Endothelial cell of umbilical vein (primary cell): ENCODE data around the gene CCDC144A. TPM values are rescaled to one million over a fixed set of nuclear protein-coding genes. Genes with fewer than 3 reads are reported as not detected.
"Not testable (repeated sequence)": the region's sequence is repeated elsewhere in the genome, so short reads cannot be mapped to it uniquely, and the experiment has no call there.

Experiments used
- BruUV-seq: library from RNA; stranded (reverse); fragments of 400-500 nt; replicated peaks from 2 replicates; lab custom pipeline; 2021; lab: Mats Ljungman, UMichigan
- CTCF ChIA-PET: fragments of 300-600, 350-600 bp; sonication (Branson Sonifier 250); formaldehyde crosslinking; loops from one replicate; lab custom pipeline; 2021; ENCODE audit warnings: antibody characterized with exemption, inconsistent platforms; lab: Charles Lee
- POLR2A ChIA-PET: fragments of 300-600, 350-600 bp; sonication (Branson Sonifier 250); formaldehyde crosslinking; loops from one replicate; lab custom pipeline; 2021; ENCODE audit warnings: antibody characterized with exemption, inconsistent platforms; lab: Charles Lee
- DNase-seq: peaks from one replicate; pipeline ENCODE4 v3.0.0-alpha.2; 2011; ENCODE audit warnings: low read depth, low spot score
- FAIRE-seq: peaks from 2 replicates; lab custom pipeline; 2011; peaks lifted over from hg19 to GRCh38; lab: Jason Lieb, UNC
- H2AFZ ChIP-seq: 2 replicates; pipeline ENCODE4 v1.6.0; 2012; ENCODE audit warnings: low read depth, low read length, control low read depth, inconsistent platforms
- H3K27ac ChIP-seq: 2 replicates; pipeline ENCODE4 v1.5.1; 2011; ENCODE audit warnings: low read depth, mild to moderate bottlenecking, control low read depth, low read length, moderate library complexity; ENCODE audit not compliant: insufficient read depth
- H3K27me3 ChIP-seq, 2 experiments: 2 replicates each; pipeline versions ENCODE4 v1.6.0 to v1.6.1; 2011; ENCODE audit warnings: low read length in 2 of 2, mixed read lengths in 1 of 2; ENCODE audit not compliant: control insufficient read depth in 2 of 2, insufficient read depth in 2 of 2
- H3K36me3 ChIP-seq, 2 experiments: 2 replicates in 1 of 2; 3 replicates in 1 of 2; pipeline ENCODE4 v1.5.1; 2011; ENCODE audit warnings: low read length in 2 of 2, mild to moderate bottlenecking in 1 of 2, moderate library complexity in 1 of 2; ENCODE audit not compliant: control insufficient read depth in 2 of 2, insufficient read depth in 2 of 2; ENCODE audit errors: extremely low read depth in 1 of 2
- H3K4me1 ChIP-seq: 3 replicates; pipeline ENCODE4 v1.5.1; 2011; ENCODE audit warnings: mild to moderate bottlenecking, low read length; ENCODE audit not compliant: control insufficient read depth, insufficient read depth; ENCODE audit errors: extremely low read depth
- H3K4me2 ChIP-seq: 2 replicates; pipeline ENCODE4 v1.6.1; 2011; ENCODE audit warnings: low read length, control low read depth, mixed read lengths; ENCODE audit not compliant: insufficient read depth
- H3K4me3 ChIP-seq, 3 experiments: fragments of 200-600 bp in 1 of 3; sonication (generic), shearing (Covaris generic) in 1 of 3; replicated peaks in 1 of 3; 2 replicates each; pipeline ENCODE4 v1.5.1; 2011 to 2016; ENCODE audit warnings: control low read depth in 3 of 3, low read length in 3 of 3, mild to moderate bottlenecking in 2 of 3, inconsistent platforms in 1 of 3, low read depth in 1 of 3, moderate library complexity in 1 of 3; ENCODE audit not compliant: insufficient read depth in 1 of 3
- H3K79me2 ChIP-seq: 2 replicates; pipeline ENCODE4 v1.6.0; 2012; ENCODE audit warnings: low read length, inconsistent platforms; ENCODE audit not compliant: control insufficient read depth, insufficient read depth
- H3K9ac ChIP-seq: replicated peaks from 2 replicates; pipeline ENCODE3; 2011; ENCODE audit warnings: low read length, control low read depth; ENCODE audit not compliant: insufficient read depth; ENCODE audit errors: extremely low read depth
- H3K9me1 ChIP-seq: replicated peaks from 3 replicates; pipeline ENCODE4 v1.6.0; 2011; ENCODE audit warnings: mild to moderate bottlenecking, low read length; ENCODE audit not compliant: control insufficient read depth, insufficient read depth; ENCODE audit errors: extremely low read depth
- H3K9me3 ChIP-seq: replicated peaks from 2 replicates; pipeline ENCODE4 v1.5.1; 2012; ENCODE audit warnings: low read length, inconsistent platforms; ENCODE audit not compliant: control insufficient read depth, insufficient read depth
- H4K20me1 ChIP-seq: replicated peaks from 2 replicates; pipeline ENCODE3; 2011; ENCODE audit warnings: mild to moderate bottlenecking, low read length; ENCODE audit not compliant: control insufficient read depth, insufficient read depth; ENCODE audit errors: extremely low read depth
- dilution Hi-C: fragments of 300-500 bp; cut with MboI; formaldehyde crosslinking; loops from one replicate; pipeline ENCODE4 v1.15.0; 2019; ENCODE audit warnings: low sequenced_read_pairs; ENCODE audit not compliant: extremely low pct_ligation_motif_present
- intact Hi-C: fragments of 100-400 bp; cut with micrococcal nuclease; formaldehyde crosslinking; loops from one replicate; pipeline ENCODE4 v1.10.0; 2022
- polyA plus RNA-seq, 4 experiments: library from polyadenylated mRNA; depleted of rRNA in 3 of 4; stranded (reverse) in 3 of 4; unstranded in 1 of 4; fragments of >200 nt; gene quantifications; 2 replicates each; pipeline versions ENCODE4 v1.2.1 to v1.2.3, GENCODE V29; 2011 to 2012; ENCODE audit warnings: missing spikeins in 1 of 4
- total RNA-seq: library from RNA; stranded (reverse); gene quantifications from 2 replicates; pipeline ENCODE4 v1.2.3, GENCODE V29; 2021

The CCDC144A gene
- total and polyA plus RNA-seq, 2 donors (not counting 3 experiments of a cell fraction or from before 2014, with no cell fraction given): 0.27 to 7.4 TPM

DNA sequence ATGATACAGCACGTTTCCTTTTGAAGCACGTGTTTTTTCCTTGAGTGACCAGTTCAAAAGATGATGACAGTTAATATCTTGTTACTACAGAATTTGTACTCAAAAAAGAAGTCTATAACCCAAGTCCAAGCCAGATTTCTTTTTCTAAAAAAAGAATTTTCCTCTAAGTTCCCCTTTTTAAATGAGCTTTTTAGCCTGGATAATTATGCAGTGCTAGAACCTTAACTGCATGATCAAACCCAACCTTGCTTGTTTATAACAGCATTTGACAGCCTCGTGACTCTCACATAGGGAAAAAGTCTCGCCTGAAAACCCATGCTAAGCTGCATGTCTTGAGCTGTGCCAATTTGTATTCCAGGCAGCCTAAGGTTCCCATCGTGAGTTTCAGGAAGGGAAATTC is 104.2 kb downstream of the CCDC144A start:
- H4K20me1 ChIP-seq, DNase-seq, FAIRE-seq, POLR2A ChIA-PET, H3K36me3 ChIP-seq, H2AFZ ChIP-seq, H3K9ac ChIP-seq, H3K9me1 ChIP-seq, H3K4me2 ChIP-seq, dilution Hi-C loops, H3K27ac ChIP-seq, H3K9me3 ChIP-seq, H3K79me2 ChIP-seq, CTCF ChIA-PET, H3K4me1 ChIP-seq, H3K27me3 ChIP-seq, intact Hi-C loops, BruUV-seq, H3K4me3 ChIP-seq: not testable (repeated sequence)

DNA sequence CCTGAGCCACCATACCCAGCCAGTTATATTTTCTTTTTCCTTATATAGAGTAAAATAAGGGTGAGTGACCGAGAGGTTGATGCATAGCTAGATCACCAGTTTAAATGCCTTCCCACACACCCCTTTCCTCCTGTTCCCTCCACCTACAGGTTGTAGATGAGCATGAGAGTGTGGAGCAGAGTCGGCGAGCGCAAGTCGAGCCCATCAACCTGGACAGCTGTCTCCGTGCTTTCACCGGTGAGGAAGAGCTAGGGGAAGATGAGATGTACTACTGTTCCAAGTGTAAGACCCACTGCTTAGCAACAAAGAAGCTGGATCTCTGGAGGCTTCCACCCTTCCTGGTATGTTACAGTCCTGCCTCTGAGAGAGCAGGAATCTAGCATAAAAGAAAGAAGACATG is 105.9 kb downstream of the CCDC144A start:
- H3K27ac ChIP-seq, H3K27me3 ChIP-seq, H3K4me2 ChIP-seq, H3K9ac ChIP-seq, H3K9me3 ChIP-seq, CTCF ChIA-PET, POLR2A ChIA-PET, dilution Hi-C loops, H3K9me1 ChIP-seq, intact Hi-C loops, H3K36me3 ChIP-seq, H2AFZ ChIP-seq, H3K79me2 ChIP-seq, BruUV-seq, H3K4me1 ChIP-seq, DNase-seq, FAIRE-seq, H4K20me1 ChIP-seq, H3K4me3 ChIP-seq: not testable (repeated sequence)

DNA sequence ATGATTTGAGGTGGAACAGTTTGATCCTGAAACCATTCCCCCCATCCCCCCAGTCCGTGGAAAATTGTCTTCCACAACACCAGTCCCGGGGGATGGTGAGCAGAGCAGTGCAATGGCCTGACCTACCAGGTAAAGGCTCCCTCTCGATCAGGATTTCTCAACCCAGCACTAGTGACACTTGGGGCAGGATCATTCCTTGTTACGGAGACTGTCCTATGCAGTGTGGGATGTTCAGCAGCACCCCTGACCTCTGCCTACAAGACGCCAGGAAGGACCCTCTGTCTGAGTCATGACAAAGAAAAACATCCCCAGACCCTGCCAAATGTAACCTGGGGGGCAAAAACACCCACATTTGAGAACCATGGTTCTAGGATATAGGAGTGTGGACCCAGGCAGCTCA is 114.8 kb downstream of the CCDC144A start:
- DNase-seq, H3K79me2 ChIP-seq, POLR2A ChIA-PET, H3K4me3 ChIP-seq, H2AFZ ChIP-seq, H3K4me1 ChIP-seq, H4K20me1 ChIP-seq, intact Hi-C loops, H3K27ac ChIP-seq, BruUV-seq, H3K9me3 ChIP-seq, dilution Hi-C loops, H3K36me3 ChIP-seq, H3K9me1 ChIP-seq, H3K9ac ChIP-seq, CTCF ChIA-PET, H3K4me2 ChIP-seq, FAIRE-seq, H3K27me3 ChIP-seq: not testable (repeated sequence)

DNA sequence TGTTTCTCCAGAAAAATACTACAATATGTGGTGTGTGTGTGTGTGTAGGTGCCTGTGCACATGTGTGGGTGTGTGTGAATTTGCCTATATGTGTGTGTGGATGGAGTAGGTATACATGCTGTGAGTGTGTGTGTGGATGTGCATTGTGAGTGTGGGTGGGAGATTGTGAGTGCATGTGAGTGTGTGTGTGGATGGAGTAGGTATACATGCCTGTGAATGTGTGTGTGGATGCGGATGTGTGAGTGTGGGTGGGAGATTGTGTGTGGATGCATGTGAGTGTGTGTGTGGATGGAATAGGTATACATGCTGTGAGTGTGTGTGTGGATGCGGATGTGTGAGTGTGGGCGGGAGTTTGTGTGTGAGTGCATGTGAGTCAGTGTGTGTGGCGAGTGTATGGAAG is 116.6 kb downstream of the CCDC144A start:
- H3K4me3 ChIP-seq, CTCF ChIA-PET, H3K9me1 ChIP-seq, intact Hi-C loops, H3K9me3 ChIP-seq, H3K27me3 ChIP-seq, dilution Hi-C loops, H3K4me1 ChIP-seq, BruUV-seq, H3K79me2 ChIP-seq, H3K4me2 ChIP-seq, H2AFZ ChIP-seq, H3K9ac ChIP-seq, H3K27ac ChIP-seq, H4K20me1 ChIP-seq, POLR2A ChIA-PET, H3K36me3 ChIP-seq, DNase-seq, FAIRE-seq: not testable (repeated sequence)
